HG03575 (cell line): ENCODE measurements around the gene GRAMD2A.

ENCODE experiments used
- ATAC-seq: cut with Tn5 transposase; IDR thresholded peaks from one replicate; pipeline ENCODE4 v1.9.1; 2021; ENCODE audit not compliant: unreplicated experiment, insufficient number of reproducible peaks, low FRiP score; ENCODE audit errors: extremely low read depth

The GRAMD2A gene

DNA sequence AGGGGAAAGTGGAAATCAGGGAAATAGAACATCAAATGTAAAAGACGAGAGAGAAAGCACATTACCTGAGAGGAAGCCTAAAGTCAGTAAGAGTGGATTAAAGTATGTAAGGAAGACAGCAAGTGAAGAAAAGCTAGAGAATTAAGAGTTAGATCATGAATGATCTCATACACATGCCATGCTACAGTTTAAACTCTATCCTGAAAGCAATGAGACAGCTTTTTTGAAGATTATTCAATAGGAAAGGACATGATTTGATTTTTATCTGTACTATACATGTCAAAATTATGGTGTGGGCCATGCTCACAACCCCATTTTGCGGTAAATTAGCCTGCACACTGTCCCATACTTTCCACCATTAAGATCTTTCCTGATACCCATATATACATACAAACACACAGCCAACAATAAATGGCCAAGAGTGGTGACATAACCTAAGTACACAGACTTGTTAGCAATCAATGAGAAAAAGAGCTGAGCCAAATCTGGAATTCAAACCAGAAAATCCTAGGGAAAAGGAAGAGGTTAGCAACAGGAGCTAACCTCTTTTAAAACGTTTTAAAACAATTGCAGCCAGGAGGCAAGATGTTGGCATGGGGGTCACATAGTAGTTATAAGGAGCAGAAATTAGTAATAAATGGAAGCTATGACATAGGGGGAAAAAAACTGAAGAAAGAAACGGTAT, 84.1 kb downstream of the GRAMD2A start:
- no peak for ATAC-seq

DNA sequence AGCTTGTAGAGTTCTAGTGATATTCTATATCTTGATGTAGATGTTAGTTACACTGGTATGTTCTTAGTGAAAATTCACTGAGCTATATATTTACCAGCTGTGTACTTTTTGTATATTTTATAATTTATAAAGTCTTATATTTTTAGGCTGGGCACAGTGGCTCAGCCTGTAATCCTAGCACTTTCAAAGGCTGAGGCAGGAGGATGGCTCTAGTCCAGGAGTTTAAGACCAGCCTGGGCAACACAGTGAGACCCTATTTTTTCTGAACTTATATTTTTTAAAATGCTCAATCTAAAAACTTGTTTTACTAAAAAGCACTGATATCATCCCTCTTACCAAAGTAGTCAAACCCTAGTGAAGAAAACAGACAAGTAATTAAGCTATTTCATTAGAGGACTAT, 84.8 kb downstream of the GRAMD2A start:
- ATAC-seq = no peak

- ATAC-seq = no peak
Measured at GRCh38 chr15:72112116-72112515, 85.5 kb downstream of the GRAMD2A start.

GRCh38 chr15:72110355-72110754, 87.2 kb downstream of the GRAMD2A start:
- ATAC-seq = no peak
